Endothelial cell of umbilical vein (primary cell): Measurements from ENCODE around the gene PPM1F. TPM values are rescaled to one million over a fixed set of nuclear protein-coding genes. Genes with fewer than 3 reads are reported as not detected.
"Not testable (repeated sequence)": the region's sequence is repeated elsewhere in the genome, so short reads cannot be mapped to it uniquely, and the experiment has no call there.

Experiments
- BruUV-seq: library from RNA; stranded (reverse); fragments of 400-500 nt; replicated peaks from 2 replicates; lab custom pipeline; 2021; lab: Mats Ljungman, UMichigan
- CTCF ChIA-PET: fragments of 300-600, 350-600 bp; sonication (Branson Sonifier 250); formaldehyde crosslinking; loops from one replicate; lab custom pipeline; 2021; ENCODE audit warnings: antibody characterized with exemption, inconsistent platforms; lab: Charles Lee
- POLR2A ChIA-PET: fragments of 300-600, 350-600 bp; sonication (Branson Sonifier 250); formaldehyde crosslinking; loops from one replicate; lab custom pipeline; 2021; ENCODE audit warnings: antibody characterized with exemption, inconsistent platforms; lab: Charles Lee
- DNase-seq: peaks from one replicate; pipeline ENCODE4 v3.0.0-alpha.2; 2011; ENCODE audit warnings: low read depth, low spot score
- FAIRE-seq: peaks from 2 replicates; lab custom pipeline; 2011; peaks lifted over from hg19 to GRCh38; lab: Jason Lieb, UNC
- H2AFZ ChIP-seq: 2 replicates; pipeline ENCODE4 v1.6.0; 2012; ENCODE audit warnings: low read depth, low read length, control low read depth, inconsistent platforms
- H3K27ac ChIP-seq: 2 replicates; pipeline ENCODE4 v1.5.1; 2011; ENCODE audit warnings: low read depth, mild to moderate bottlenecking, control low read depth, low read length, moderate library complexity; ENCODE audit not compliant: insufficient read depth
- H3K27me3 ChIP-seq, 2 experiments: 2 replicates each; pipeline versions ENCODE4 v1.6.0 to v1.6.1; 2011; ENCODE audit warnings: low read length in 2 of 2, mixed read lengths in 1 of 2; ENCODE audit not compliant: control insufficient read depth in 2 of 2, insufficient read depth in 2 of 2
- H3K36me3 ChIP-seq, 2 experiments: 2 replicates in 1 of 2; 3 replicates in 1 of 2; pipeline ENCODE4 v1.5.1; 2011; ENCODE audit warnings: low read length in 2 of 2, mild to moderate bottlenecking in 1 of 2, moderate library complexity in 1 of 2; ENCODE audit not compliant: control insufficient read depth in 2 of 2, insufficient read depth in 2 of 2; ENCODE audit errors: extremely low read depth in 1 of 2
- H3K4me1 ChIP-seq: 3 replicates; pipeline ENCODE4 v1.5.1; 2011; ENCODE audit warnings: mild to moderate bottlenecking, low read length; ENCODE audit not compliant: control insufficient read depth, insufficient read depth; ENCODE audit errors: extremely low read depth
- H3K4me2 ChIP-seq: 2 replicates; pipeline ENCODE4 v1.6.1; 2011; ENCODE audit warnings: low read length, control low read depth, mixed read lengths; ENCODE audit not compliant: insufficient read depth
- H3K4me3 ChIP-seq, 3 experiments: fragments of 200-600 bp in 1 of 3; sonication (generic), shearing (Covaris generic) in 1 of 3; replicated peaks in 1 of 3; 2 replicates each; pipeline ENCODE4 v1.5.1; 2011 to 2016; ENCODE audit warnings: control low read depth in 3 of 3, low read length in 3 of 3, mild to moderate bottlenecking in 2 of 3, inconsistent platforms in 1 of 3, low read depth in 1 of 3, moderate library complexity in 1 of 3; ENCODE audit not compliant: insufficient read depth in 1 of 3
- H3K79me2 ChIP-seq: 2 replicates; pipeline ENCODE4 v1.6.0; 2012; ENCODE audit warnings: low read length, inconsistent platforms; ENCODE audit not compliant: control insufficient read depth, insufficient read depth
- H3K9ac ChIP-seq: replicated peaks from 2 replicates; pipeline ENCODE3; 2011; ENCODE audit warnings: low read length, control low read depth; ENCODE audit not compliant: insufficient read depth; ENCODE audit errors: extremely low read depth
- H3K9me1 ChIP-seq: replicated peaks from 3 replicates; pipeline ENCODE4 v1.6.0; 2011; ENCODE audit warnings: mild to moderate bottlenecking, low read length; ENCODE audit not compliant: control insufficient read depth, insufficient read depth; ENCODE audit errors: extremely low read depth
- H3K9me3 ChIP-seq: replicated peaks from 2 replicates; pipeline ENCODE4 v1.5.1; 2012; ENCODE audit warnings: low read length, inconsistent platforms; ENCODE audit not compliant: control insufficient read depth, insufficient read depth
- H4K20me1 ChIP-seq: replicated peaks from 2 replicates; pipeline ENCODE3; 2011; ENCODE audit warnings: mild to moderate bottlenecking, low read length; ENCODE audit not compliant: control insufficient read depth, insufficient read depth; ENCODE audit errors: extremely low read depth
- CTCF ChIP-seq, 2 donors: IDR thresholded peaks; 1 replicate in 1 of 2; 2 replicates in 1 of 2; pipeline ENCODE4 v1.5.1; 2011; ENCODE audit warnings: low read length in 2 of 2, mild to moderate bottlenecking in 2 of 2, moderate library complexity in 2 of 2, control low read depth in 1 of 2, inconsistent platforms in 1 of 2, low read depth in 1 of 2; ENCODE audit not compliant: insufficient read depth in 1 of 2; ENCODE audit errors: extremely low read depth in 1 of 2
- EZH2 ChIP-seq: IDR thresholded peaks from 2 replicates; pipeline ENCODE4 v1.6.1; 2012; ENCODE audit warnings: borderline replicate concordance, low read depth, mild to moderate bottlenecking, moderate library complexity, low read length, inconsistent platforms; ENCODE audit not compliant: severe bottlenecking
- FOS ChIP-seq: IDR thresholded peaks from 2 replicates; pipeline ENCODE4 v1.6.1; 2011; ENCODE audit warnings: mild to moderate bottlenecking, low read length, moderate library complexity, borderline replicate concordance; ENCODE audit not compliant: insufficient read depth
- GATA2 ChIP-seq: IDR thresholded peaks from 2 replicates; pipeline ENCODE4 v1.7.0; 2011; ENCODE audit warnings: low read depth, mild to moderate bottlenecking, moderate library complexity, mixed read lengths, low read length; ENCODE audit not compliant: insufficient read length, insufficient read depth
- JUN ChIP-seq: IDR thresholded peaks from 2 replicates; pipeline ENCODE4 v1.6.1; 2011; ENCODE audit warnings: borderline replicate concordance, low read depth; ENCODE audit not compliant: insufficient read length, insufficient read depth
- MAX ChIP-seq: IDR thresholded peaks from 2 replicates; pipeline ENCODE4 v1.6.1; 2011; ENCODE audit not compliant: insufficient read depth, insufficient read length
- MYC ChIP-seq: IDR thresholded peaks from one replicate; pipeline ENCODE4 v1.6.1; 2011; ENCODE audit warnings: mild to moderate bottlenecking, low read depth, low read length
- POLR2A ChIP-seq: IDR thresholded peaks from 2 replicates; pipeline ENCODE4 v1.6.1; 2012; ENCODE audit warnings: low read depth, mild to moderate bottlenecking, control low read depth, low read length
- POLR2AphosphoS5 ChIP-seq: IDR thresholded peaks from 2 replicates; pipeline ENCODE4 v1.6.1; 2012; ENCODE audit warnings: low read depth, mild to moderate bottlenecking, control low read depth, low read length, moderate library complexity; ENCODE audit not compliant: insufficient read depth
- dilution Hi-C: fragments of 300-500 bp; cut with MboI; formaldehyde crosslinking; loops from one replicate; pipeline ENCODE4 v1.15.0; 2019; ENCODE audit warnings: low sequenced_read_pairs; ENCODE audit not compliant: extremely low pct_ligation_motif_present
- intact Hi-C: fragments of 100-400 bp; cut with micrococcal nuclease; formaldehyde crosslinking; loops from one replicate; pipeline ENCODE4 v1.10.0; 2022
- polyA plus RNA-seq, 4 experiments: library from polyadenylated mRNA; depleted of rRNA in 3 of 4; stranded (reverse) in 3 of 4; unstranded in 1 of 4; fragments of >200 nt; gene quantifications; 2 replicates each; pipeline versions ENCODE4 v1.2.1 to v1.2.3, GENCODE V29; 2011 to 2012; ENCODE audit warnings: missing spikeins in 1 of 4
- total RNA-seq: library from RNA; stranded (reverse); gene quantifications from 2 replicates; pipeline ENCODE4 v1.2.3, GENCODE V29; 2021

Gene PPM1F
- total and polyA plus RNA-seq, 2 donors (not counting 3 experiments of a cell fraction or from before 2014, with no cell fraction given), result 107 to 178 TPM

GRCh38 chr22:21896951-21897513, 55.6 kb downstream of the PPM1F start:
- H3K9ac ChIP-seq, result no peak overlapping the region
- FAIRE-seq (no peak), DNase-seq (no peak)
- BruUV-seq, result no TSS peak
- dilution Hi-C loops (no loop called here), intact Hi-C loops (no loop called here)
- no peaks in the 10 kb centered on the region for H4K20me1 ChIP-seq
- ChIA-PET CTCF (no interaction called here), POLR2A (no interaction called here)
- no peaks in the 10 kb centered on the region for H3K9me3 ChIP-seq
- no peaks in the 10 kb centered on the region for H3K4me1 ChIP-seq
- no peaks in the 10 kb centered on the region for H3K79me2 ChIP-seq
- no peak overlapping the region for H2AFZ ChIP-seq
- no peak overlapping the region for H3K4me2 ChIP-seq
- H3K27me3 ChIP-seq, result no peaks in the 10 kb centered on the region
- TF ChIP-seq GATA2 (no peak), JUN (no peak), POLR2AphosphoS5 (no peak), MYC (no peak), MAX (no peak), CTCF (IDR thresholded peaks at IDR 0.05; ENCODE audit: extremely low read depth in 1 of 2, insufficient read depth in 1 of 2, low read depth in 1 of 2, low read length in 2 of 2) (no peak), POLR2A (no peak), FOS (no peak), EZH2 (no peak)
- no peak overlapping the region for H3K27ac ChIP-seq
- no peaks in the 10 kb centered on the region for H3K9me1 ChIP-seq
- no peak overlapping the region for H3K4me3 ChIP-seq
- H3K36me3 ChIP-seq, result no peaks in the 10 kb centered on the region

GRCh38 chr22:21896275-21896674, 56.4 kb downstream of the PPM1F start:
- H3K9me1 ChIP-seq, H3K4me1 ChIP-seq, POLR2A ChIA-PET, H3K27me3 ChIP-seq, H3K9ac ChIP-seq, H3K79me2 ChIP-seq, intact Hi-C loops, CTCF ChIA-PET, H4K20me1 ChIP-seq, DNase-seq, H3K36me3 ChIP-seq, FAIRE-seq, H3K4me2 ChIP-seq, H3K27ac ChIP-seq, H3K4me3 ChIP-seq, dilution Hi-C loops, H2AFZ ChIP-seq, BruUV-seq, H3K9me3 ChIP-seq: not testable (repeated sequence)
